Fibroblast of mammary gland (primary cell): Measurements from ENCODE around the gene NOP9.

Experiments
- DNase-seq: peaks from one replicate; pipeline ENCODE4 v3.0.0-alpha.2; 2010; ENCODE audit warnings: low read depth
- H3K4me3 ChIP-seq: 2 replicates; pipeline ENCODE4 v1.5.1; 2011; ENCODE audit warnings: low read depth, mild to moderate bottlenecking, low read length, moderate library complexity; ENCODE audit not compliant: control insufficient read depth
- TF ChIP-seq, protein P1 (sequence below): conservative IDR thresholded peaks from 2 replicates; pipeline ENCODE4 v1.5.1; 2011; ENCODE audit warnings: low read depth, low read length, inconsistent platforms; ENCODE audit not compliant: control insufficient read depth, insufficient read depth

NOP9 gene

GRCh38 chr14:24309538-24310264, 10.1 kb downstream of the NOP9 start, which contains the start of gene LTB4R2:
LTB4R2 (plus strand) TSS chr14:24310140; CDS start chr14:24310665, 525 bp downstream.
- no peak for DNase-seq
- TF ChIP-seq, protein P1, sequence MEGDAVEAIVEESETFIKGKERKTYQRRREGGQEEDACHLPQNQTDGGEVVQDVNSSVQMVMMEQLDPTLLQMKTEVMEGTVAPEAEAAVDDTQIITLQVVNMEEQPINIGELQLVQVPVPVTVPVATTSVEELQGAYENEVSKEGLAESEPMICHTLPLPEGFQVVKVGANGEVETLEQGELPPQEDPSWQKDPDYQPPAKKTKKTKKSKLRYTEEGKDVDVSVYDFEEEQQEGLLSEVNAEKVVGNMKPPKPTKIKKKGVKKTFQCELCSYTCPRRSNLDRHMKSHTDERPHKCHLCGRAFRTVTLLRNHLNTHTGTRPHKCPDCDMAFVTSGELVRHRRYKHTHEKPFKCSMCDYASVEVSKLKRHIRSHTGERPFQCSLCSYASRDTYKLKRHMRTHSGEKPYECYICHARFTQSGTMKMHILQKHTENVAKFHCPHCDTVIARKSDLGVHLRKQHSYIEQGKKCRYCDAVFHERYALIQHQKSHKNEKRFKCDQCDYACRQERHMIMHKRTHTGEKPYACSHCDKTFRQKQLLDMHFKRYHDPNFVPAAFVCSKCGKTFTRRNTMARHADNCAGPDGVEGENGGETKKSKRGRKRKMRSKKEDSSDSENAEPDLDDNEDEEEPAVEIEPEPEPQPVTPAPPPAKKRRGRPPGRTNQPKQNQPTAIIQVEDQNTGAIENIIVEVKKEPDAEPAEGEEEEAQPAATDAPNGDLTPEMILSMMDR, result no peak
- H3K4me3 ChIP-seq, result peak within 1 kb of the TSS; percentile 15

DNA sequence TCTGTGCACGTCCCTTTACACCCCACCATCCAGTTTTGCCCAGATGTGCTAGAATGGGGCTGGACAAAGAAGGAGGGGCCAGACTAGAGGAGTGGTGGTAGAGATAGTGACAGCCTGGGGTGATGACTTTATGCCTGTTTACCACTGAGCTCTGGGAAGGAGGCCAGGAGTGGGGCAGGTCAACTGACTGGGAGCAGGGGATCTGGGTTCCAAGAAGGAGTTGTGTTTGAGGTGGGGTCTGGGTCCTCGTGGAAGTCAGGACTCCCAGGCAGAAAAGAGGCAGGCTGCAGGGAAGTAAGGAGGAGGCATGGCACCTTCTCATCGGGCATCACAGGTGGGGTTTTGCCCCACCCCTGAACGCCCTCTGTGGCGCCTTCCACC, 10.6 kb downstream of the NOP9 start:
- H3K4me3 ChIP-seq, result no peak overlapping the region
- DNase-seq, result no peak
- TF ChIP-seq, protein P1, result no peak

- TF ChIP-seq, protein P1, result no peak
- peak within 1 kb of the TSS; percentile 15 for H3K4me3 ChIP-seq
- peak; percentile 69 for DNase-seq
Observed at GRCh38 chr14:24310646-24311604, 11.3 kb downstream of the NOP9 start, which contains the start of gene LTB4R. LTB4R (plus strand) TSS chr14:24311502; CDS start chr14:24315652, 4,150 bp downstream.

GRCh38 chr14:24311837-24312615, 12.4 kb downstream of the NOP9 start:
- peak; percentile 36 for DNase-seq
- no peak overlapping the region for H3K4me3 ChIP-seq
- TF ChIP-seq, protein P1, result no peak

GRCh38 chr14:24312736-24313507, 13.3 kb downstream of the NOP9 start:
- TF ChIP-seq, protein P1, result no peak
- DNase-seq, result no peak
- no peak overlapping the region for H3K4me3 ChIP-seq
